ENCODE measurements around the gene THSD4.

THSD4 gene

GRCh38 chr15:71386448-71387236 lies 271.4 kb downstream of the THSD4 start:
- Histone ChIP-seq H3K4me3 (ENCODE audit: low read length, poor library complexity, severe bottlenecking) (no peak overlapping the region), H3K4me2 (ENCODE audit: low read depth, low read length, poor library complexity, severe bottlenecking) (no peak overlapping the region), H3K9ac (ENCODE audit: low read depth, low read length, poor library complexity, severe bottlenecking) (no peak overlapping the region)

GRCh38 chr15:71387810-71388209 lies 272.5 kb downstream of the THSD4 start:
- Histone ChIP-seq H3K9ac (ENCODE audit: low read depth, low read length, poor library complexity, severe bottlenecking) (no peak overlapping the region), H3K4me1 (ENCODE audit: insufficient read depth, low read length, poor library complexity, severe bottlenecking) (peaks cover 18% of the 10 kb centered on the region)

More at GRCh38 chr15:71386448-71387236, 271.4 kb downstream of the THSD4 start:
- Histone ChIP-seq H3K9me2 (replicated peaks; ENCODE audit: low read depth, low read length) (no peaks in the 10 kb centered on the region), H3F3A (ENCODE audit: low read depth) (no peaks in the 10 kb centered on the region), H3K79me2 (ENCODE audit: insufficient read depth, low read length) (no peaks in the 10 kb centered on the region), H3K36me3 (ENCODE audit: insufficient read depth, low read length) (no peaks in the 10 kb centered on the region), H3K27me3 (ENCODE audit: insufficient read depth, low read length, poor library complexity, severe bottlenecking) (no peaks in the 10 kb centered on the region), H2AFZ (ENCODE audit: low read length) (peak overlapping the region; percentile 12; the same call in 1 of the 2 replicates), H3K4me1 (ENCODE audit: insufficient read depth, low read length, poor library complexity, severe bottlenecking) (peaks cover 14% of the 10 kb centered on the region), H3K9me3 (ENCODE audit: insufficient read depth, low read depth, low read length) (no peaks in the 10 kb centered on the region), H4K20me1 (ENCODE audit: insufficient read depth, low read length, poor library complexity, severe bottlenecking) (no peaks in the 10 kb centered on the region)
- TF ChIP-seq EZH2phosphoT487 (IDR thresholded peaks at IDR 0.05; ENCODE audit: borderline replicate concordance), result no peak
- peak; percentile 79 for TF ChIP-seq CTCF (conservative IDR thresholded peaks at IDR 0.05; ENCODE audit: low read length)

GRCh38 chr15:71390096-71390495 lies 274.8 kb downstream of the THSD4 start:
- H3K9me3 ChIP-seq (ENCODE audit: insufficient read depth, low read depth, low read length), result no peaks in the 10 kb centered on the region

More at GRCh38 chr15:71387810-71388209, 272.5 kb downstream of the THSD4 start:
- H3F3A ChIP-seq (ENCODE audit: low read depth), result no peaks in the 10 kb centered on the region
- no peaks in the 10 kb centered on the region for H4K20me1 ChIP-seq (ENCODE audit: insufficient read depth, low read length, poor library complexity, severe bottlenecking)
- no peaks in the 10 kb centered on the region for H3K79me2 ChIP-seq (ENCODE audit: insufficient read depth, low read length)
- no peak overlapping the region for H2AFZ ChIP-seq (ENCODE audit: low read length)
- TF ChIP-seq EZH2phosphoT487 (IDR thresholded peaks at IDR 0.05; ENCODE audit: borderline replicate concordance), result no peak
- TF ChIP-seq CTCF (conservative IDR thresholded peaks at IDR 0.05; ENCODE audit: low read length), result no peak
- no peaks in the 10 kb centered on the region for H3K9me3 ChIP-seq (ENCODE audit: insufficient read depth, low read depth, low read length)
- no peaks in the 10 kb centered on the region for H3K36me3 ChIP-seq (ENCODE audit: insufficient read depth, low read length)
- H3K4me3 ChIP-seq (ENCODE audit: low read length, poor library complexity, severe bottlenecking), result no peak overlapping the region
- H3K9me2 ChIP-seq (replicated peaks; ENCODE audit: low read depth, low read length), result no peaks in the 10 kb centered on the region
- H3K27me3 ChIP-seq (ENCODE audit: insufficient read depth, low read length, poor library complexity, severe bottlenecking), result no peaks in the 10 kb centered on the region
- H3K4me2 ChIP-seq (ENCODE audit: low read depth, low read length, poor library complexity, severe bottlenecking), result no peak overlapping the region

More at GRCh38 chr15:71390096-71390495, 274.8 kb downstream of the THSD4 start:
- H3K9ac ChIP-seq (ENCODE audit: low read depth, low read length, poor library complexity, severe bottlenecking), result no peak overlapping the region
- TF ChIP-seq CTCF (conservative IDR thresholded peaks at IDR 0.05; ENCODE audit: low read length) (no peak), EZH2phosphoT487 (IDR thresholded peaks at IDR 0.05; ENCODE audit: borderline replicate concordance) (no peak)
- H3K36me3 ChIP-seq (ENCODE audit: insufficient read depth, low read length), result no peaks in the 10 kb centered on the region
- H3K9me2 ChIP-seq (replicated peaks; ENCODE audit: low read depth, low read length), result no peaks in the 10 kb centered on the region
- H3K4me3 ChIP-seq (ENCODE audit: low read length, poor library complexity, severe bottlenecking), result no peak overlapping the region
- no peaks in the 10 kb centered on the region for H4K20me1 ChIP-seq (ENCODE audit: insufficient read depth, low read length, poor library complexity, severe bottlenecking)
- H3K4me1 ChIP-seq (ENCODE audit: insufficient read depth, low read length, poor library complexity, severe bottlenecking), result peaks cover 18% of the 10 kb centered on the region
- no peak overlapping the region for H3K4me2 ChIP-seq (ENCODE audit: low read depth, low read length, poor library complexity, severe bottlenecking)
- no peaks in the 10 kb centered on the region for H3K27me3 ChIP-seq (ENCODE audit: insufficient read depth, low read length, poor library complexity, severe bottlenecking)
- H3F3A ChIP-seq (ENCODE audit: low read depth), result no peaks in the 10 kb centered on the region
- no peak overlapping the region for H2AFZ ChIP-seq (ENCODE audit: low read length)
- no peaks in the 10 kb centered on the region for H3K79me2 ChIP-seq (ENCODE audit: insufficient read depth, low read length)

Data from Loucy (cell line).